ENCODE measurements around the gene RAD51AP1. TPM values are rescaled to one million over a fixed set of nuclear protein-coding genes. Genes with fewer than 3 reads are reported as not detected.
A peak's percentile ranks its signal among the peaks of the same experiment; 100 is the strongest.
"Not testable (repeated sequence)": the region's sequence is repeated elsewhere in the genome, so short reads cannot be mapped to it uniquely, and the experiment has no call there.

RAD51AP1 gene
- total and polyA plus RNA-seq, 8 donors, result 7.5 to 41.3 (median 25.4) TPM

DNA sequence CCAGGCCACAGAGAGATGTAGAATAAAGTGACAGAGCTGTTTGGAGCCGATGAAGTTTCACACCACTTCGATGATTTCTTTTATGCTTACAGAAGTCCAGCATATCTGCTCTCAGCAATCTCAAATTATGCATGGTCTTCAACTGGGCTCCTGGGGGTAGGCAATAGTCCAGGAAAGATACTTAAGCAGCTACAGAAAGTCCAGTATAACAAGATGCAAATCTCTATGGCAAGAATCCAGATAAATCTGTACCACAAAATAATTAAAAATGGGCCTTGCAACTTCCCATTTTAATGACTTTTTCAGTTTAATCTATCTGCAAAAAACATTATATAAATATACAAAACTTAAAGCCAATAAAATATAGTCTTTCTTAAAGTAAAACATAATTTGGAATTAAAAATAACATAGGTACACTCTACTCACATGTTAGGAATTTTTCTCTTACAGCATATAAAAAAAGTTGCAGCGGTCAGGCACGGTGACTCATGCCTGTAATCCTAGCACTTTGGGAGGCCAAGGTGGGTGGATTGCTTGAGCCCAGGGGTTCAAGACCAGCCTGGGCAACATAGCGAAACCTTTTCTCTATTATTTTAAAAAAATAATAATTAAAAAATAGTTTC lies 20.5 kb upstream of the RAD51AP1 start:
- Histone ChIP-seq H3K27ac (no peak overlapping the region), H3K4me1 (no peaks in the 10 kb centered on the region), H3K36me3 (peaks cover 0 to 61% of the 10 kb centered on the region in 2 donors), H3K27me3 (no peaks in the 10 kb centered on the region), H3K4me3 (no peak overlapping the region), H3K9me3 (no peaks in the 10 kb centered on the region)
- ATAC-seq, result no peak
- DNase-seq, result no peak
- TF ChIP-seq, protein P1, sequence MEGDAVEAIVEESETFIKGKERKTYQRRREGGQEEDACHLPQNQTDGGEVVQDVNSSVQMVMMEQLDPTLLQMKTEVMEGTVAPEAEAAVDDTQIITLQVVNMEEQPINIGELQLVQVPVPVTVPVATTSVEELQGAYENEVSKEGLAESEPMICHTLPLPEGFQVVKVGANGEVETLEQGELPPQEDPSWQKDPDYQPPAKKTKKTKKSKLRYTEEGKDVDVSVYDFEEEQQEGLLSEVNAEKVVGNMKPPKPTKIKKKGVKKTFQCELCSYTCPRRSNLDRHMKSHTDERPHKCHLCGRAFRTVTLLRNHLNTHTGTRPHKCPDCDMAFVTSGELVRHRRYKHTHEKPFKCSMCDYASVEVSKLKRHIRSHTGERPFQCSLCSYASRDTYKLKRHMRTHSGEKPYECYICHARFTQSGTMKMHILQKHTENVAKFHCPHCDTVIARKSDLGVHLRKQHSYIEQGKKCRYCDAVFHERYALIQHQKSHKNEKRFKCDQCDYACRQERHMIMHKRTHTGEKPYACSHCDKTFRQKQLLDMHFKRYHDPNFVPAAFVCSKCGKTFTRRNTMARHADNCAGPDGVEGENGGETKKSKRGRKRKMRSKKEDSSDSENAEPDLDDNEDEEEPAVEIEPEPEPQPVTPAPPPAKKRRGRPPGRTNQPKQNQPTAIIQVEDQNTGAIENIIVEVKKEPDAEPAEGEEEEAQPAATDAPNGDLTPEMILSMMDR (IDR thresholded peaks at IDR 0.05), result no peak
- intact Hi-C loops (cut with DNase I), result no loop called here

DNA sequence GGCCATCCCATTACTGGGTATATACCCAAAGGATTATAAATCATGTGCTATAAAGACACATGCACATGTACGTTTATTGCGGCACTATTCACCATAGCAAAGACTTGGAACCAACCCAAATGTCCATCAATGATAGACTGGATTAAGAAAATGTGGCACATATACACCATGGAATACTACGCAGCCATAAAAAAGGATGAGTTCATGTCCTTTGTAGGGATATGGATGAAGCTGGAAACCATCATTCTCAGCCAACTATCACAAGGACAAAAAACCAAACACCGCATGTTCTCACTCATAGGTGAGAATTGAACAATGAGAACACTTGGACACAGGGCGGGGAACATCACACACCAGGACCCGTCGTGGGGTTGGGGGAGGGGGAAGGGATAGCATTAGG lies 15.2 kb upstream of the RAD51AP1 start:
- H3K4me3 ChIP-seq, H3K4me1 ChIP-seq, H3K9me3 ChIP-seq, H3K27me3 ChIP-seq, DNase-seq, ATAC-seq, H3K27ac ChIP-seq: not testable (repeated sequence)
- H3K36me3 ChIP-seq, result peaks cover 0 to 68% of the 10 kb centered on the region in 2 donors
- intact Hi-C loops (cut with DNase I), result loop anchor here in 1 of 2 donors (10.0 kb wide), 1 partner anchor 209 kb away; no protein-coding TSS in a partner anchor

DNA sequence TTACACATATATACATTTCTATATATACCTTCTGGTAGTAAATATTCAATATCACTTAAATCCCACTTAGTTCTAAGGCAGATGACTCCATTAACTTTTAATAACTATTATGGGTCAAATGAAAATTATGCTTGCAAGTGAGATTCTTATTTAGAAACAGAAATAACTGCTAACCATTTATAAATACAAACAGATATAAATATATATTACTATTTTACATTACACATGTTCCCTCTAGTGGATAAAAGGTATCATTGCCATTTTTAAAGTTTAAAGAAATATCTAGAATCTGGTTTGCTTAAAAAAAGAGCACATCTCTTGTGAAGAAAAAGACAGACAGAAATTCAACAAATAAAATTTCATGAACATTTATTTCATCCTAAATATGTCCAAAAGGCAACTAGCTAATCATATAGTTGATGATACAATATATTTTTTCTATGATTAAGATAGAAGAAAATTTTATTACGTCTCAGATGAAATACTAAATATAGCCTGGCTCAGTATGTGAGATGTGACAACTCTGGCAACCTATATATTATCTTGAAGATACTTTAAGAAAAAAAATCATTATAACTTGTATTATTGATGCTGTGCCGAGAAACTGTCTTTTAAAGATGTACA lies 11.7 kb upstream of the RAD51AP1 start:
- H3K27ac ChIP-seq, result no peak overlapping the region
- H3K4me3 ChIP-seq, result no peak overlapping the region
- H3K27me3 ChIP-seq, result no peaks in the 10 kb centered on the region
- no peaks in the 10 kb centered on the region for H3K4me1 ChIP-seq
- no peaks in the 10 kb centered on the region for H3K9me3 ChIP-seq
- H3K36me3 ChIP-seq, result peaks cover 0 to 59% of the 10 kb centered on the region in 2 donors
- TF ChIP-seq, protein P1 (IDR thresholded peaks at IDR 0.05), result peak; percentile 44 to 45
- ATAC-seq (no peak), DNase-seq (peak in 2 of 4 donors; percentile 4 to 7)
- intact Hi-C loops (cut with DNase I), result loop anchor here in 1 of 2 donors (10.0 kb wide), 1 partner anchor 212 kb away; no protein-coding TSS in a partner anchor

DNA sequence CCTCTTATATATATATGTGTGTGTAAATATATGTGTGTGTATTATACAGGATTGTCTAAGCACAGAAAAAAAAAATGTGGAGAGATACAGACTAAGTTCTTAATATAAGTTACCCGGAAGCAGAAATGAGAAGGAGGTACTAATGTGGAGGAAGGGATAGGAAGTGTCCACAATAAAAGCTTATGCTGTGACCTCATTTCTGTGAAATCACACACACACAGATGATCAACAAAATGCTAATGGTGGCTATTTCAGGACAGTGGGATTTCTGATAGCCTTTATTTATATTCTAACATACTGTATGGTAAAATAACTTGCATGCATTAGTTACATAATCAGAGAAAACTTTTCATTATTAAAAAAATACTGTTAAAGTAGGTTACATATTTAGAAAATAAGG lies 8.5 kb upstream of the RAD51AP1 start:
- H3K36me3 ChIP-seq, result peaks cover 0 to 55% of the 10 kb centered on the region in 2 donors
- intact Hi-C loops (cut with DNase I), result no loop called here

DNA sequence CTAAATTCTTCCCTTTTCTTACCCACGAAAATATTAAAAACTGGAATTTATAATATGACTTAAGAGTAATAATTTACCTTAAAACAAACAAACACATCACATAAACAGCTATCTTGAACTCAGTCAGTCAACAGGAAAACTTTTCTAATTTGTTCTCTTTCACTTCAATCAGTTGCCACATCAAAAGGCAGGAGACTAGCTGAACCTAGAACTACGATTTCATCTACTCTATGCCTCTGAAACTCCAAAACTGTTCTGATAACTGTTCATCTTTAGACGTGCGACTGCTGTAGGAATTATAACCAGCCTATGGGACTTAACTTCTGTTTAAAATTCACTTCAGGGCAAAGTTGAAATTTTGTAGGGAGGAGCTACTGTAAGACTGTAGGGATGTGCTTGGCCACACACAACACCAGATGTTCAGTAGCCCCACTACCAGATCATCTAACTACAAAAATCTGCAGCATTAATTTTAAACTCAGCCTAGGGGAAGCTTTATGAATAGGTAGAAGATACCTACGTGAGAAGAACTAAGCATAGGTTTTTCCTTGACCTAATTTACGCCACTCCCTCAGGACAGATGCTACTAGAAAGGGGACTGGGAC lies 7.6 kb upstream of the RAD51AP1 start:
- intact Hi-C loops (cut with DNase I), result no loop called here
- DNase-seq, result no peak
- Histone ChIP-seq H3K27ac (no peak overlapping the region), H3K9me3 (no peaks in the 10 kb centered on the region), H3K27me3 (no peaks in the 10 kb centered on the region), H3K36me3 (peaks cover 0 to 57% of the 10 kb centered on the region in 2 donors), H3K4me1 (no peaks in the 10 kb centered on the region), H3K4me3 (no peak overlapping the region)
- ATAC-seq, result no peak
- TF ChIP-seq, protein P1 (IDR thresholded peaks at IDR 0.05), result no peak

More for the DNA sequence above, 8.5 kb upstream of the RAD51AP1 start:
- ATAC-seq, result no peak
- no peak for DNase-seq
- no peak overlapping the region for H3K27ac ChIP-seq
- TF ChIP-seq, protein P1 (IDR thresholded peaks at IDR 0.05), result no peak
- no peaks in the 10 kb centered on the region for H3K9me3 ChIP-seq
- H3K4me3 ChIP-seq, result no peak overlapping the region
- H3K4me1 ChIP-seq, result no peaks in the 10 kb centered on the region
- no peaks in the 10 kb centered on the region for H3K27me3 ChIP-seq
